GM12878 (cell line): Measurements from ENCODE around the gene OVCA2. TPM values are rescaled to one million over a fixed set of nuclear protein-coding genes. Genes with fewer than 3 reads are reported as not detected.

Experiments
- CTCF ChIP-seq, 3 experiments: IDR thresholded peaks in 2 of 3; conservative IDR thresholded peaks in 1 of 3; 2 replicates each; pipeline ENCODE4 v1.5.1; 2011; ENCODE audit warnings: low read depth in 3 of 3, low read length in 3 of 3, mild to moderate bottlenecking in 3 of 3, control low read depth in 2 of 3, moderate library complexity in 2 of 3, inconsistent platforms in 1 of 3, mixed read lengths in 1 of 3; ENCODE audit not compliant: control insufficient read depth in 2 of 3, insufficient read depth in 1 of 3; ENCODE audit errors: extremely low read depth in 1 of 3
- EED ChIP-seq: sonication (generic); IDR thresholded peaks from 2 replicates; pipeline ENCODE4 v1.6.1; 2016; ENCODE audit warnings: antibody characterized with exemption, low read depth
- KDM1A ChIP-seq: fragments of 200-600 bp; sonication (generic); IDR thresholded peaks from 2 replicates; pipeline ENCODE4 v1.6.1; 2016; ENCODE audit warnings: borderline replicate concordance
- MYB ChIP-seq: fragments of 150-350 bp; IDR thresholded peaks from 2 replicates; pipeline ENCODE4 v1.6.1; 2014; ENCODE audit warnings: mild to moderate bottlenecking, low read depth, low read length, borderline replicate concordance
- ZNF384 ChIP-seq: IDR thresholded peaks from 2 replicates; pipeline ENCODE4 v1.6.1; 2012; ENCODE audit warnings: low read depth, mild to moderate bottlenecking, low read length, improper control_type of control experiment, borderline replicate concordance
- polyA plus RNA-seq, 11 experiments: library from polyadenylated mRNA; depleted of rRNA in 4 of 11; unstranded in 6 of 11; stranded (reverse) in 5 of 11; fragments of >200 nt; fragmentation: Nextera tagmentation in 4 of 11; fragmentation: Illumina TruSeq in 1 of 11; extraction: Ambion mirVana in 4 of 11; extraction: Trizol in 1 of 11; gene quantifications; 1 replicate in 1 of 11; 2 replicates in 10 of 11; pipeline versions ENCODE4 v1.2.1 to v1.2.3, GENCODE V29; 2011 to 2016; ENCODE audit warnings: inconsistent platforms in 2 of 11, missing spikeins in 2 of 11, low read depth in 1 of 11
- total RNA-seq, 4 experiments: library from RNA; depleted of rRNA in 3 of 4; stranded (reverse); fragments of >200 nt in 3 of 4; fragmentation: Illumina TruSeq in 1 of 4; extraction: Trizol in 1 of 4; gene quantifications; 2 replicates each; pipeline versions ENCODE4 v1.2.1 to v1.2.3, GENCODE V29; 2013 to 2021
- TF ChIP-seq, protein P1 (sequence below): fragments of 450-650 bp; IDR thresholded peaks from 2 replicates; pipeline ENCODE4 v1.6.1; 2018; ENCODE audit warnings: borderline replicate concordance, mild to moderate bottlenecking; ENCODE audit not compliant: partially characterized antibody
- TF ChIP-seq, protein P2 (sequence below): fragments of 450-650 bp; IDR thresholded peaks from 2 replicates; pipeline ENCODE4 v1.6.1; 2016; ENCODE audit warnings: mild to moderate bottlenecking, moderate library complexity, borderline replicate concordance

Gene OVCA2
- total and polyA plus RNA-seq, 10 of the 15 experiments (the other 5 are each of a cell fraction or from before 2014, with no cell fraction given) = 6.1 to 75.3 (median 40.7) TPM

DNA sequence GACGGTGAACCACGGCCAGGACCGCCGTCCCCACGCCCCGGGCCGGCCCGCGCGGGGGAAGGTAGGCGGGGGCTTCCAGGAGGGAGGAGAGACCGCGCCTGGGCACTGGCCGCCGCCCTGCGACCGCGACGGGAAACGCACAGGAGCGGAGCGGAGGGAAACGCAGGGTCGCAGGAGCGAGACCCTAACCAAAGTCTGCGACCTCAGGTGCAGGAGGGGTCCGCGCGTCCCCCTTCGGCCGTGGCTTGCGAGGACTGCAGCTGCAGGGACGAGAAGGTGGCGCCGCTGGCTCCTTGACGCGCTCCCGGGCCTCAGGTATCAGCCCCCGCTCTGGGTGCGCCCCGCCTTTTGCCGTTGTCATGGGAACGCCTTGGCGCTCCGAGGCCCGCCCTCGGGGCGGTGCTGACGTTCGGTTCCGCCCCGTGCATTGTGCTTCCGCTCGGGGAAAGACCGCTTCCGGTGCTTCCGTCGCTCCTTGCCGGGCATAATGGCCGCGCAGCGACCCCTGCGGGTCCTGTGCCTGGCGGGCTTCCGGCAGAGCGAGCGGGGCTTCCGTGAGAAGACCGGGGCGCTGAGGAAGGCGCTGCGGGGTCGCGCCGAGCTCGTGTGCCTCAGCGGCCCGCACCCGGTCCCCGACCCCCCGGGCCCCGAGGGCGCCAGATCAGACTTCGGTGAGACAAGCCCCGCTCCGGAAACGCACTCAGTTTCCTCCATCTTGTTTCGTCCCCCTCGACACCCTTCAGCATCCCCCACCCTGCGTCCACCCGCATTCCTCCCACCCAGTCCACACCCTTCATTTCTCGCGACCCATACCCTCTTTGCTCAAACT is at the start of gene OVCA2 (continued):
- TF ChIP-seq, protein P1, sequence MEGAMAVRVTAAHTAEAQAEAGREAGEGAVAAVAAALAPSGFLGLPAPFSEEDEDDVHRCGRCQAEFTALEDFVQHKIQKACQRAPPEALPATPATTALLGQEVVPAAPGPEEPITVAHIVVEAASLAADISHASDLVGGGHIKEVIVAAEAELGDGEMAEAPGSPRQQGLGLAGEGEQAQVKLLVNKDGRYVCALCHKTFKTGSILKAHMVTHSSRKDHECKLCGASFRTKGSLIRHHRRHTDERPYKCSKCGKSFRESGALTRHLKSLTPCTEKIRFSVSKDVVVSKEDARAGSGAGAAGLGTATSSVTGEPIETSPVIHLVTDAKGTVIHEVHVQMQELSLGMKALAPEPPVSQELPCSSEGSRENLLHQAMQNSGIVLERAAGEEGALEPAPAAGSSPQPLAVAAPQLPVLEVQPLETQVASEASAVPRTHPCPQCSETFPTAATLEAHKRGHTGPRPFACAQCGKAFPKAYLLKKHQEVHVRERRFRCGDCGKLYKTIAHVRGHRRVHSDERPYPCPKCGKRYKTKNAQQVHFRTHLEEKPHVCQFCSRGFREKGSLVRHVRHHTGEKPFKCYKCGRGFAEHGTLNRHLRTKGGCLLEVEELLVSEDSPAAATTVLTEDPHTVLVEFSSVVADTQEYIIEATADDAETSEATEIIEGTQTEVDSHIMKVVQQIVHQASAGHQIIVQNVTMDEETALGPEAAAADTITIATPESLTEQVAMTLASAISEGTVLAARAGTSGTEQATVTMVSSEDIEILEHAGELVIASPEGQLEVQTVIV = peak; percentile 36
- TF ChIP-seq KDM1A (no peak), EED (no peak), ZNF384 (no peak), CTCF (IDR thresholded peaks at IDR 0.05 in 2 of 3, conservative IDR thresholded peaks at IDR 0.05 in 1 of 3; ENCODE audit: control insufficient read depth in 2 of 3, extremely low read depth in 1 of 3, insufficient read depth in 1 of 3, low read depth in 3 of 3, low read length in 3 of 3) (peak; percentile 38 to 79 (median 52); a peak in 4 of 6 replicates), MYB (no peak)
- TF ChIP-seq, protein P2, sequence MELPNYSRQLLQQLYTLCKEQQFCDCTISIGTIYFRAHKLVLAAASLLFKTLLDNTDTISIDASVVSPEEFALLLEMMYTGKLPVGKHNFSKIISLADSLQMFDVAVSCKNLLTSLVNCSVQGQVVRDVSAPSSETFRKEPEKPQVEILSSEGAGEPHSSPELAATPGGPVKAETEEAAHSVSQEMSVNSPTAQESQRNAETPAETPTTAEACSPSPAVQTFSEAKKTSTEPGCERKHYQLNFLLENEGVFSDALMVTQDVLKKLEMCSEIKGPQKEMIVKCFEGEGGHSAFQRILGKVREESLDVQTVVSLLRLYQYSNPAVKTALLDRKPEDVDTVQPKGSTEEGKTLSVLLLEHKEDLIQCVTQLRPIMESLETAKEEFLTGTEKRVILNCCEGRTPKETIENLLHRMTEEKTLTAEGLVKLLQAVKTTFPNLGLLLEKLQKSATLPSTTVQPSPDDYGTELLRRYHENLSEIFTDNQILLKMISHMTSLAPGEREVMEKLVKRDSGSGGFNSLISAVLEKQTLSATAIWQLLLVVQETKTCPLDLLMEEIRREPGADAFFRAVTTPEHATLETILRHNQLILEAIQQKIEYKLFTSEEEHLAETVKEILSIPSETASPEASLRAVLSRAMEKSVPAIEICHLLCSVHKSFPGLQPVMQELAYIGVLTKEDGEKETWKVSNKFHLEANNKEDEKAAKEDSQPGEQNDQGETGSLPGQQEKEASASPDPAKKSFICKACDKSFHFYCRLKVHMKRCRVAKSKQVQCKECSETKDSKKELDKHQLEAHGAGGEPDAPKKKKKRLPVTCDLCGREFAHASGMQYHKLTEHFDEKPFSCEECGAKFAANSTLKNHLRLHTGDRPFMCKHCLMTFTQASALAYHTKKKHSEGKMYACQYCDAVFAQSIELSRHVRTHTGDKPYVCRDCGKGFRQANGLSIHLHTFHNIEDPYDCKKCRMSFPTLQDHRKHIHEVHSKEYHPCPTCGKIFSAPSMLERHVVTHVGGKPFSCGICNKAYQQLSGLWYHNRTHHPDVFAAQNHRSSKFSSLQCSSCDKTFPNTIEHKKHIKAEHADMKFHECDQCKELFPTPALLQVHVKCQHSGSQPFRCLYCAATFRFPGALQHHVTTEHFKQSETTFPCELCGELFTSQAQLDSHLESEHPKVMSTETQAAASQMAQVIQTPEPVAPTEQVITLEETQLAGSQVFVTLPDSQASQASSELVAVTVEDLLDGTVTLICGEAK = peak; percentile 95
